HG02981 (cell line): ENCODE measurements around the gene FMNL1.

Experiments
- ATAC-seq: cut with Tn5 transposase; IDR thresholded peaks from one replicate; pipeline ENCODE4 v1.9.1; 2021; ENCODE audit warnings: mild to moderate bottlenecking, moderate library complexity; ENCODE audit not compliant: unreplicated experiment

Gene FMNL1

DNA sequence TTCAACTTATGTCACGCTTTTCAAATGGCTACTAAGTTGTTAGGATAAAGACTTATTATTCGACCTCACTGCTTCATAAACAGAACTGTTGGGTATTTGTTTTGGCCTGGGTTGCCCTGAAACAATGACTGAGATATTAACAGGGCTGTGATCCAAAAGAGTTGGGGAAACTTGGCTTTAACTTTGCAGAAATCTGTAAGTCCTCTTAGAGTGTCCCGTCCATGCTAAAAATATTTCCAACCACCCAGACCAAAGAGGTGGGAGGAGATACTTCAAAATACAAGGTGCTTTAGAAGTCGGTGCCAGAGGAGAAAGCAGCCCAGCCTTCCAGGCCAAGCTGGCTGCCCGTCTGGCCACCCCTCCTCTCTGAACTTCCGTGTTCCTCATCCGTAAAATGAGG, 56.3 kb downstream of the FMNL1 start:
- ATAC-seq = no peak

DNA sequence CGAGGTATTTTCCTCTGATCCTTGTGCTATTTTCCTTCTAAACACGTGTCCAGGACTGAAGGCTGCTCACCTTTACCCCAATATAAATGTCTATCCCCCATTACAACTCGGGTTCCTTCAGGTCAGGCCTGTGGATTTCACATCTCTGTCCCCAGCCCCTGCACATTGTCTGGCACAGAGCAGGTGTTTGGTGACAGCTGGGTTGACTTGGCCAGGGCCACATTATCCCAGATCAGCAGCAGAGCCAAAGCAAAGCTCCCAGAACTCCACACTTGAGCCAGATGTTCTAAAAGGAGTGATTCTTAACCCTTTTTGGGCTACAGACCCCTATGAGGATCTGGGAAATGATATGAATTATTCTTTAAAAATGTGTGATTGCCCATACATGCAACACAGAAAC, 58.2 kb downstream of the FMNL1 start:
- ATAC-seq = no peak

DNA sequence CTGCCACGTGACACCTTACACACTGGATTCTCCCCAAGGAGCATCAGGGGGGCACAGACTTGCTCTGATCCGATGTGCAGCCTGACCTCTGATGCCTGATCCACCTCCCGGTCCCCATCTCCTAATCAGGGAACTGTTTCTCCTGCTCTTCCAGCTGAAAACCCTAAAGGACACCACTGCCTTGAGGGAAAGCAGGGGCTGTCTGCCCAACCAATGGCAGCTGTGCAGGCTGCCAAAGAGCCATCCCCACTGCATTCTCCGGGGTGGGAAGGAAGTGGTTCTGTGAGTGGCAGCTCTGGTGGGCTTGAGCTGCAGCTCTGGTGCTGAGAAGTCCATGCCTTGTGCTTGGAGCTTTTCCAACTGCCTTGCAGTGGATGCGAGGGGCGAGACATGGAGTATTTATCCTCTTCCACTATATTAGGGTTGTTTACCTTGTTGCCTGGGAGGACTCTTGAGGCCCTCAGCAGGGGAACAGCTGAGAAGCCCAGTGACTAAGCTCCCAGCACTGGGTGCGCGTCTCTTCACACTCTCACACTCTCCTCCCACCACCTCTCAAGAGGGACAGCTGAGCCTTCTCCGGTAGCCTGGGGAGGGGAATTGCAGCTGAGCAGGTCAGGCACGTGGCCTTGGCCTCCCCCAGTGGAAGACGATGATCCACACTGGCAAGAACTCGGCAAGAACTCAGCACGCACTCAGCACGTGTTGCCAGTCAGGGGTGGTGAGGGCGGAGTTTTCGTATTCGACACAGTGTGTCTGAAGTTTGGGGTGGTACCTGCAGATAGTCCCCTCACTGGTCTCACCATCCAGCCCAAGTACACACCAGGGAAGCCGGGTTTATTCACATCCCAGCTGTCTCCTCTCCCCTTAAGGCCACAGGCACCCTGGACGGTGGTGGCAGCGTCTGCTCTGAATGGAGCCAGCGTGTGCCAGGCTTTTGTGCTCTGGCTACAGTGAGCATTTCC, 61.3 kb downstream of the FMNL1 start:
- no peak for ATAC-seq

DNA sequence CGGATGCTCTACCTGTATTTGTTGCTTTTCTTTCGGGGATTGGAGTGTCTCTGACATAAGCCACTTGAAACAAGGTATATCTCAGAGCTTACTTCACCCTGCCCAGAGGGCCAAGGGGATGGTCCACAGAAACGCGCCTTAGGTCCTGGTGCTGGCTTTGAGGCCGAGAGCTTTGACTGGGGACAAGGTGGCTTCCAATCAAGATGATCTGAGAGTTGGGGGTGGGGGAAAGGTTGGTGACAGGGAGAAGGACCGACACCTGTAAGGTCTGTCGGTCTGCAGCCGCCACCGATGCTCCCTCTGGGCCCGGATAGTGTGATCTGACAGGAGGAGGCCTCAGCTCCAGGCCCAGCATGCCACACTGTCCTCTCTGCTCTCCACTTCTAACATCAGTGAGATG, 62.0 kb downstream of the FMNL1 start:
- ATAC-seq = no peak

DNA sequence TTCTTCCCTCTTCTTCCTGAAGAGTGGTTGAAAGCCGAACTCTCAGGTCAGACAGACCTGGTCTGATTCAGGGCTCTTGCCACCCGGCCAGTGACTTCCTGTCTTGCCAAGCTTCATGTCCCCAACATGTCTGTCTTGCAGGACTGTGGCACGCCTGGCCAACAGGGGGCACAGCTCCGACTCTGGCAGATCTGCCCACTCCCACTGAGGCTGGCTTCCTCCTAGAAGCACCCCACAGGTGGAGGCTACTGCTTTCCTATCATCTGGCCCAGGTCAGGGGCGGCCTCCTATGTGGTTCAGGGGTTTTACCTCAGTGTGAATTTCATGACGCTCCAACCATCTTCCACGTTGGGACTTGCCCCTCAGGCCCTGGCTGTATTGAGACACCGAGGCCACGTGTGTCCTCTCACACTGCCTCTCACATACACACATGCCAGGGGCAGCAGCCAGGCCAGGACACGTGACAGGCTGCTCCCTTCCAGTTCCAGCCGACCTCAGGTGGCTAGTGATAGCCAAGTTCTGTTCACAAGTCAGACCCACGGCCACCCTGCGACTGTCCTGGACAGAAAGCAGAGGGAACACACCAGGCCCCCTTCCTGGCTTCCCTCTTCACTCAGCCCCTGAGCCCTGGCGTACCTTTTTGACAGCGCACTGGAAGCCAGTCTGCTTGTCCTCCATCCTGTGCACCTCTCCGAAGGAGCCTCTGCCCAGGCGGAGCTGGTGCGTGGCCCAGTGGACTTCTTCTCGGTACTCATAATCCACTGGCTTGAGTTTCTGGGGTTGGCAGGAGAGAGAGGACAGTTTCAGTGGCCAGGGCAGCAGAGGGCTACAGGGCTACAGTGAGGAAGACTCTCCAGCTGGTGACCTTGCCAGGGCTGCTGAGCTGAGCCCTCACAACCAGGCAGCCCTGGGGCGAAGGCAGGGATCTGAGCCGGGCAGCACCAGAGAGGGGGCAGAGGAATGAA, 62.8 kb downstream of the FMNL1 start:
- ATAC-seq = no peak

DNA sequence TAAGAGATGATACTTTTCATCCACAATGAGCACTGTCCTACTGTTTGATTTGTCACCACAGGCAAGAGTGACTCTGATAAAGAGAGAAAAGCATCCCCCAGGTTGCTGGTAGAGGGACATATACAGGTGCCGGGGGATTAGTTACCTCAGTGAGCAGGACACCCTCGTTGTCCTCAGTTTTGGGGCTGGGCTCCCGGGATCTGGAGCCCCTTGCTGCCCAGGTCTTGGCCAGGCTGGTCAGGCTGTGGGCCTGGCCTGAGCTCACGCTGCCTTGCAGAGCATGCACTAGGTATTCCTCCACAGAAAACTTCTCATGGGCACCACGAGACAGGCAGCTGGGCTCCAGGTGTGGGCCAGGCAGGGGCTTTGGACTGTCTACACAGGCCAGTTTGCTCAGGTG, 64.6 kb downstream of the FMNL1 start:
- ATAC-seq = no peak

DNA sequence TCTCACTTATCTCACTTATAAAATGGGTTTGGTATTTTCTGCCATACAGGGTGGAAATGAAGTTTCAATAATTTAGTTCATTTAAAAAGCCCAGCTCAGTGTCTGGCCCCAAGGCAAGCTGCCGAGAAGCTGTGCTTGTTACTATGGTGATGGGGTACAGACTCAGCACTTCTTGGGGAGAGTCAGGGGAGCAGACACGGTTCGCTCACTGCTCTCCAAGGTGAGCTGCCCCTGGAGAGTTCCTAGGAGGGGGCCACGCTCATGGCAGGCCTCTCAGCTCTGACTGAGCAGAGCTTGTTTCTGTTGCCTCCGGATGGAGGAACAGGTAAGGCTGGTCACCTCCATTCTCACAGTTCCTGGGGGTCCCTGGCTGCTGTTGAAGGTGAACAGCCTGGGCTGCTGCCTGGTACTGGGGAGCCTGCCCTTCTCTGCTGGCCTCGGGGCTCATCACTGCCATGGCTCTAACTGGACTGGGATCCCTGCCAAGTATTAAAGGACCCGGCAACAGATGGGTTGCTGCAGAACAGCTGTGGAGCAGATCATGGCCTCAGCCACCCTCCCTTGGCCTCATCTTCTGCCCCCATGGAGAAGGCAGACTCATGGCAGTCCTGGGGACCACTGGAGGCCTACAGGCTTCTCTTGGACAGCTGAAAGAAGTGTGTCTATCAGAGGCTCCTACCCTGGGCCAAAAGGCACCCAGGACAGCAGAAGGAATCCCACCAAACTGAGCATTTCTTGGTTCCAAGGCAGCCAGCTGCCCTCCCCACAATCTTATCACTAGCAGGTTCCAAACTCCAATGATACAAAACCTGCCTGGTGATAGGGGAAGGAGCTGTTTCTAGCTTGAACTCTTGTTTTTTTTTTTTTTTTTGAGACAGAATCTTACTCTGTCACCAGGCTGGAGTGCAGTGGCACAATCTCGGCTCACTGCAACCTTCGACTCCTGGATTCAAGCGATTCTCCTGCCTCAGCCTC, 66.1 kb downstream of the FMNL1 start:
- ATAC-seq = no peak

DNA sequence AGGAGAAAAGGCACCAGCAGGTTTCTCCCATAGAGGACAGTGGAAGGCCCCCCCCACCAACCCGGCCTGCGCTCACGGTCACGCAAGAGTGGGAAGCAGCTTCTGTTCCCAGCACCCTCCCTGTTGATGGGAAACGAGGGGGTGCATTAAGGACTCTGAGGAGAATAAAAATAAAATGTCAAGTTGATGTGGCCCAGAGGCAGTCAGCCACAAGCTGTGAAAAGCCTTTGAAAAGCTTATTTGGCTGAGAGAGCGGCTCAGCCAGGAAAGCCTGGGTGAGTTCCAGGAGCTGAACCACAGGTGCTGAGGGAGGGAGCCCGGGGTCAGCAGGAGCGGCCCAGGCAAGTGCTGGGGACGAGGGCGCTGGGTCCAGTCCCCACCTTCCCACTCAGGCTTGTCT, 67.1 kb downstream of the FMNL1 start:
- ATAC-seq = no peak

DNA sequence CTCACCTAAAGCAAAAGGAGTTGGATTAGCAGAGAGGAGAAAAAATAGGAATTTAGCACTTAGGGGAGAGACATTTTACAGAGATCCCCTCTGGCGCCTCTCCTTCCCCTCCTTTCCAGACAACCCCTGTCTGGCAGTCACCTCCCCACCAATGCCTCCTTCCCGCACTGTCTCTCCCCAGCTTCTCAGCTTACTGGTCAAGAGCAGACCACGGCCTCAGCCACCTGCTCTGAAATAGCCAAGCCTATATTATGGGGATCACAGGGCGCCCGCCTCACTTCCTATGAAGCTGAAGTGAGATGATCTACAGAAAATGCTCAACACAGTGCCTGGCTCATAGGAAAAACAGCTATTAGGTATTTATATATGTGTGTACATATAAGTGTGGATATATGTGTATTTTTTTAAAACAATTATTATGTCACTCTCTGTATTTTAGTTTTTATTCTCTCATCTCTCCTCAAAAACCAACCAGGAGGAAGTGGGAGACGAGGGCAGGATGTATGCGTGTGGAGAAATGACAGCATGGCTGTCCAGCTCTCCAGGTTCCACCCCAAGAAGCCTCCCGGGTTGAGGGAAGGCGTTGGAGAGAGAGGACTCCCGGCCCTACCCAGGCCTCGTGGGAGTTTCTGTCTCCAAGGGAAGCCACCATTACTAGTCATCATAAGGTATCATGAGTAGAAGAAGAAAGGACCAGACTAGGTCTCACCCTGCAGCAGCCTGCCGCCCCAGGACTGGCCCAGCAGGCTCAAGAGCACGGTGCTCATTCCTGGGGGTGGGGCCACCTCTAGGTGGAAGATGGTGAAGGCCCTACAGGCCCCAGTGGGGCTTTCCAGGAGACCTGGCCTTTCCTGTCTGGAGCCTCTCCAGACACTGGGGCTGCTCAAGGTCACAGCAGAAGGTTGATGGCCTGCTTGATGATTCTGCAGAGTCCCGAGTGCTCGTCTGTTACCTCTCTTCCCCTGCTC, 67.9 kb downstream of the FMNL1 start:
- no peak for ATAC-seq

DNA sequence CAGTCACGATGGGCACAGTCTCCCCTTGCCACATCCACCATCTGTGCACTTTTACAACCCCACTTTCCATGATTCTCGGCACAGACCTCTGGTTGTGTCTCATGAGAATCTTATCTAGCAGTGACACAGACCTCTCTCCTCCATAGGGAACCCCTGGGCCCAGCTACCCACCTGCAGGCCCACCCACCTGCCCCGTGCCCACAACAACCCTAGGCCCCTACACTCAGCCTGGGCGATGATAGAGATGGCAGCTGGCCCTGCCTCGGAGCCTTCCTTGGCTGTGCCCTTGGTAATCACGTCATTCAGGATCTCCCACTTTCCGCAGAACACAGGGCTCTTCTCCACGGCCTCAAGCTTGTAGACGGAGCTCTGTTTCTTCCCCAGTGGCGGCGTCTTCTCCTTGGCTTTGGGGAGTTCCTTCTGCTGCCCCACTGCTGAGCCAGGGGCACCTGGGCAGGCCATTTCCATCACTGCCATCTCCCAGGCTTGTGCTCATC, 68.6 kb downstream of the FMNL1 start:
- no peak for ATAC-seq

DNA sequence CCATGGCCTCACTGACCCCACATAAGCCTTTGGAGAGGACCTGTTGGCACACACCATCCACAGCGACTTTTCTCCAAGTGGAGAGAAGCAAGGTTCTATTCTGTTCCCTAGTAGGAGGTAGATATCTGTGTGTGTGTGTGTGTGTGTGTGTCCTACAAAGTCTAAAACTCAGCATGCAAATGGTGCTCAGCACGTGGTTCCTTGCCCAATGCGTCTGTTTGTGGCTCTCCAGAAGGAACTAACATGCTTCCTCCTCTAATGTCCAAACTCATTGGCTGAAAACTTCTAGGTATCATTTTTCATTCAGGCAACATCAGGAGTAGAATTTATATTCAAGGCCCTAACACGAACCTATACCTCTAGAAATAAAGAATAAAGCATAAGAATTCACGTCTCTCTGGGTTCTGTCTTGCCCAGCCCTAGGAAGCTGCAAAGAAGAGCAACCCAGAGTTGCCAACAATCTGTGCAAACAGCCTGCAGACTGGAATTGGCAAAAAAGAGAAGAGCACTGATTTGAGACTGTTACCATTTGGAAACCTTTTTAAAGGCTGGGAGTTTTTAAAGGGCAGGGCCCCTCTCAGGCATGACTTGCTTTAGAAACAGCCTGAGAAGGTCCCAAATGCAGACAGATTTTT, 69.6 kb downstream of the FMNL1 start:
- no peak for ATAC-seq

DNA sequence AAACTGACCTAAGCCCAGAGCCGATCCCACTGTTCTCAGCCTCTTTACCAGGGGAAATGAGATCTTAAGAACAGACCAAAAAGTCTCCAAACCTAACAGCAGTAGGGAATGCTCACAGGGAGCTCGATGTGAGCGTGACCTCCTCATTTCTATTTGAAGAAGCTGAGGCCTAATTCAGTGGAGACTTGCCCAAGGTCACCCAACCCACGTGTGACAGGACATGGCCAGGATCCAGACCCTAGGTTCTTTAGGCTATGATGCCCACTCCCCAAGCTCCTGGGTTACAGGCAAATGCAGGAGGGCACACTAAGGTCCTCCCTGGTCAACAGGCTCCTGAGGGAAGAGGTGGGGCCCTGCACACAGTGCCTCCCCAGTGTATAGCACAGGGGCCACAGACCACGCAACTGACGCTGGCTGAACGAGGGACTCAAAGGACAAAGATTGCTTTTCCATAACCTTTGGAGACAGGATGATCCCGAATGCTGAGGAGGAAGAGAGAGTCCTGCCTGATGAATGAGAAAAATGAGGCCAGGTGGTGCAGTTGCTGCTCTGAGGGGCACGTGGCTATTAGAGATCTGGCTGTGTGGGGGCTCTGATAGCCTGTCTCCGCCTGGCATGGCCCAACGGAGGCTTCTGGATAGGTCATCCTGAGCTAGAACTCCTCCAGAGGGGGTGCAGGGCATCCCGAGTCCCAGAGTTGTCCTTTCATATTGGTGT, 71.2 kb downstream of the FMNL1 start:
- no peak for ATAC-seq

DNA sequence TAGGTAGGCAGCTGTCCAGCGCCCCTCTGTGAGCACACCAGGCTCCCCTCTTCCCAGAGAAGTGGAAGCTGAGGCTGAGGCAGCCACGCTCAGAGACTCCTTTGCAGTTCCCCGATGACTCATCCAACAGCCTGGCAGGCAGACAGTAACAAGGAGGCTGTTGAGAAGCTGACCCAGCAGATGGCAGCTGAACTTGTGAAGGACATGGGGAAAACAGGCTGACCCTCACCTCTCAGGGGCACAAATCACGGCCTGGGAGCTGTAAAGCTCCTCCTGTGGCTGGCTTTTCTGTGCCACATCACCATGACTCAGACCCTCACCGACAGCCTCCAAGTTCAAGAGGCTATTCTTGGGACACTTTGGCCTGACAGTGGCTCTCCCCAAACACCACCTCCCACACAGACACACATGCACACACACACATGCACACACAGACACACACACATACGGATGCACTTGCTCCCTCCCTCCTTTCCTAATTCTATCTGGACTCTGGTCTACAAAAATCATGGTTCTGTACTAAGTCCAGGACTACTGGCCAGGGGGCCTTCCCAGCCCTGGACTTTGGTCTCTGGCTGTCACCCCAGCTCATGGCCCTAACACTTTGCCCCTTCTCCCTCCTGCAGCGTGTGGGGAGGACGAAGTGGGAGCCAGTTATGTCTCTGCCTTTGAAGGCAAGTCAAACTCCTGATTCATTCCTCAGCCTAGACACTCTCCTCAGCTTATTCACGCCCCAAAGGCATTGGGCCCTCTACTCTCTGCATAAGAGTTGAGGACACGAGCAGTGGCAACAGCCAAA, 71.9 kb downstream of the FMNL1 start:
- ATAC-seq = no peak

DNA sequence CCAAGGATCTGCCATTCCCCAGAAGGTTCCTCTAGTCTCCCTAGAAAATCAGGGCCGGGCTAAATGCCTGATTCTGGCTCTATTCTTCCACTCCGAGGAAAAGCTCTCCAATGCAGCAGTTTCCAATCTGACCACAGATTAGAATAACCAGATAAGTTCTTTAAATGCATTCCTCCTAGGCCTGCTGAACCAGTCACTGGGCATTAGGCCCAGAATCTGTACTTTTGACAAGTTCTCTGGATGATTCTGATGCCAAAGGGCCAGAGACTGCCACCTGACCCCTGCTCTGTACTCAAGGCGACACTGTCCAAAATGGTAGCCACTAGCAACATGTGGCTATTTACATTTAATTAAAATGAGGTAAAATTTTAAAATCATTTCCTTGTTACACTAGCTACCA, 72.8 kb downstream of the FMNL1 start:
- no peak for ATAC-seq

DNA sequence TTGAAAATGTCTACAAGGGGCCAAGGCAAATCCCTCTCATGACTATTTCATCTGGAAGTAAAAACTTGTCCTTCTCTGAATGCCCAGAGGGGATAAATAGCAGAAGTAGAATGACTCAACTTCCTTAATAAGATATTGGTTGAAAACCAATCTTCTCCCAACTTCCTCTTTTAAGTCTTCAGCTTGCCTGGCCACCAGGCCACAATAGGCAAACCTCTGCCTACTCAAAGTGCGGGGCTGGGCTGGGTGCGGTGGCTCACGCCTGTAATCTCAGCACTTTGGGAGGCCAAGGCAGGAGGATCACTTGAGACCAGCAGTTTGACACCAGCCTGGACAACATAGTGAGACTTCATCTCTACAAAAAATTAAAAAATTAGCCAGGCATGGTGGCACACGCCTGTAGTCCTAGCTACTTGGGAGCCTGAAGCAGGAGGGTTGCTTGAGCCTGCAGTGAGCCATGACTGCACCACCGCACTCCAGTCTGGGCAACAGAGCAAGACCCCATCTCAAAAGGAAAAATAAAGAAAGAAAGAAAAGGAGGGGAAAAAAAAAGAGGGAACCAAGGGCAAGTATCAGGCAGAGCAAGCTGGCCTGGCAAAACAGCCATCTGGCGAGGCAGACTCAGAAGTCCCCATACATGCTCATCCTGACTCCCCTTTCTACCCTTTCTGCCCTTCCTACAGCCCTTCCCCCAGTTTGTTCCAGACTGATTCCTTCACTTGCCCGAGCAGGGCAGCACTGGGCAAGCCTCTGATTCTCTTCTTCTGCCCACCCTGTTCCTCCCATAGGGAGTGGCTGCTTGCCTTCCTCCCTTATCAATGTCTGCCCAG, 74.5 kb downstream of the FMNL1 start:
- ATAC-seq = no peak

DNA sequence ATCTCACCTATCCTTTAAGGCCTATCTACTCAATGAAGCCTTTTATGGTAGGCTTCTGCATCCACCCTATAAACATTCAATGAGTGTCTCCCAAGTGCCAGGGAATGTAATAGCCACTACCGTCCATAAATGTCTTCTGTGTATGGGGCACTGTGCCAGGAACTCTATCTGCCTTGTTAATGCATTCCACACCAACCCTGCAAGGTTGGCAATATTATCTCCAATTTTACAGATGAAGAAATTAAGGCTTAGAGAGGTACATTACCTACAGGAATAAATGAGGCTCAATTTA, 75.1 kb downstream of the FMNL1 start:
- ATAC-seq = no peak
